T-cell (primary cell): ENCODE results near the gene C2orf92. TPM values are rescaled to one million over a fixed set of nuclear protein-coding genes. Genes with fewer than 3 reads are reported as not detected.

Experiments used
- ATAC-seq, 4 experiments: fragments of 200-7000 bp in 3 of 4; fragments of 150-1000 bp in 1 of 4; cut with Tn5 transposase; replicated peaks in 1 of 4; 1 replicate in 3 of 4; 2 replicates in 1 of 4; pipeline ENCODE4 v1.10.0; 2021; ENCODE audit warnings: moderate library complexity in 3 of 4, mild to moderate bottlenecking in 2 of 4, moderate number of reproducible peaks in 1 of 4
- CTCF ChIA-PET, 2 donors: fragments of 300-600 bp; sonication (Branson Sonifier 250); formaldehyde crosslinking; loops; one replicate each; lab custom pipeline; 2022; ENCODE audit warnings: antibody characterized with exemption in 2 of 2; lab: Charles Lee
- POLR2A ChIA-PET, 2 donors: fragments of 300-600 bp; sonication (Branson Sonifier 250); formaldehyde crosslinking; loops; one replicate each; lab custom pipeline; 2022; ENCODE audit warnings: antibody characterized with exemption in 2 of 2; lab: Charles Lee
- DNase-seq, 35 experiments: peaks; one replicate each; pipeline versions ENCODE4 v3.0.0 to v3.0.0-alpha.2; 2013 to 2023
- H3K27ac ChIP-seq: one replicate; pipeline ENCODE4 v1.5.1; 2013; ENCODE audit warnings: low read length
- H3K27me3 ChIP-seq, 2 experiments: replicated peaks in 1 of 2; 1 replicate in 1 of 2; 2 replicates in 1 of 2; pipeline versions ENCODE4 v1.6.1 to v1.7.0; 2013; ENCODE audit warnings: low read length in 1 of 2, mixed read lengths in 1 of 2; ENCODE audit not compliant: control insufficient read depth in 2 of 2, insufficient read depth in 2 of 2; ENCODE audit errors: extremely low read depth in 1 of 2
- H3K36me3 ChIP-seq, 2 donors: 1 replicate in 1 of 2; 2 replicates in 1 of 2; pipeline versions ENCODE4 v1.6.1 to v1.7.0; 2013; ENCODE audit warnings: low read length in 1 of 2; ENCODE audit not compliant: control insufficient read depth in 2 of 2, insufficient read depth in 1 of 2; ENCODE audit errors: extremely low read depth in 1 of 2
- H3K4me1 ChIP-seq, 2 experiments: 1 replicate in 1 of 2; 2 replicates in 1 of 2; pipeline versions ENCODE4 v1.6.1 to v1.7.0; 2013; ENCODE audit warnings: low read length in 2 of 2, mixed read lengths in 1 of 2; ENCODE audit not compliant: insufficient read depth in 2 of 2, control insufficient read depth in 1 of 2; ENCODE audit errors: extremely low read depth in 1 of 2
- H3K4me3 ChIP-seq, 2 donors: 1 replicate in 1 of 2; 2 replicates in 1 of 2; pipeline versions ENCODE4 v1.5.1 to v1.7.0; 2013; ENCODE audit warnings: mild to moderate bottlenecking in 2 of 2, low read length in 1 of 2, moderate library complexity in 1 of 2; ENCODE audit not compliant: control insufficient read depth in 1 of 2; ENCODE audit errors: extremely low read depth in 1 of 2
- H3K9me3 ChIP-seq: 2 replicates; pipeline ENCODE4 v1.7.0; 2013
- H3K27ac Mint-ChIP-seq, 2 donors: one replicate each; pipeline ENCODE4 v1.8.0; 2020 to 2021; ENCODE audit warnings: mild to moderate bottlenecking in 2 of 2, mixed read lengths in 2 of 2
- H3K27me3 Mint-ChIP-seq, 2 donors: one replicate each; pipeline ENCODE4 v1.8.0; 2021 to 2022; ENCODE audit warnings: mixed read lengths in 2 of 2
- H3K36me3 Mint-ChIP-seq: one replicate; pipeline ENCODE4 v1.8.0; 2021; ENCODE audit warnings: mixed read lengths
- H3K4me1 Mint-ChIP-seq, 3 donors: one replicate each; pipeline ENCODE4 v1.8.0; 2020 to 2022; ENCODE audit warnings: mixed read lengths in 3 of 3, mild to moderate bottlenecking in 1 of 3
- H3K4me3 Mint-ChIP-seq, 3 donors: one replicate each; pipeline ENCODE4 v1.8.0; 2020 to 2022; ENCODE audit warnings: mild to moderate bottlenecking in 3 of 3, mixed read lengths in 3 of 3, moderate library complexity in 3 of 3
- H3K9me3 Mint-ChIP-seq, 3 donors: one replicate each; pipeline ENCODE4 v1.8.0; 2020 to 2022; ENCODE audit warnings: mixed read lengths in 3 of 3
- WGBS: methylation state at CpG from one replicate; pipeline ENCODE4 v1.1.5; 2013; ENCODE audit warnings: missing lambda C conversion rate; ENCODE audit not compliant: insufficient coverage; 5-methylcytosine and 5-hydroxymethylcytosine counted together
- total RNA-seq, 35 experiments: library from RNA in 6 of 35; stranded (reverse) in 6 of 35; fragments of 120-200 nt in 1 of 35; gene quantifications; one replicate each; pipeline versions ENCODE4 v1.2.1 to v1.2.4 and lab custom pipeline; 2013 to 2026

The C2orf92 gene
- total RNA-seq, 5 donors from 2014 or later (not counting 1 experiment from before 2014, with no cell fraction given) = 15.3 to 24.1 (median 16.6) TPM

GRCh38 chr2:97736608-97737330 lies 67.3 kb downstream of the C2orf92 start:
- Histone ChIP-seq H3K9me3 (no peaks in the 10 kb centered on the region), H3K4me1 (peaks cover 0 to 63% of the 10 kb centered on the region in 2 experiments), H3K27me3 (no peaks in the 10 kb centered on the region), H3K36me3 (peaks cover 45 to 96% of the 10 kb centered on the region in 2 donors), H3K27ac (no peak overlapping the region), H3K4me3 (no peak overlapping the region)
- Mint-ChIP-seq H3K9me3 (no peaks in the 10 kb centered on the region), H3K4me3 (no peak overlapping the region), H3K27me3 (no peaks in the 10 kb centered on the region), H3K4me1 (peaks cover 25 to 39% (median 32%) of the 10 kb centered on the region in 3 donors), H3K36me3 (peaks cover 31% of the 10 kb centered on the region), H3K27ac (peak overlapping the region in 1 of 2 donors; percentile 74)
- DNase-seq (no peak), ATAC-seq (no peak)
- CTCF ChIA-PET = no interaction called here
- 94% methylated on average over 18 of the region's 20 CpGs for WGBS
- POLR2A ChIA-PET = no interaction called here

- Mint-ChIP-seq H3K4me3 (no peak overlapping the region), H3K4me1 (peaks cover 32 to 40% (median 34%) of the 10 kb centered on the region in 3 donors), H3K27me3 (no peaks in the 10 kb centered on the region), H3K9me3 (no peaks in the 10 kb centered on the region), H3K36me3 (peaks cover 31% of the 10 kb centered on the region), H3K27ac (no peak overlapping the region)
- no peaks in the 10 kb centered on the region for H3K27me3 ChIP-seq
- DNase-seq (no peak), ATAC-seq (no peak)
- ChIA-PET CTCF (no interaction called here), POLR2A (no interaction called here)
- 95% methylated on average over 17 of the region's 32 CpGs for WGBS
- H3K4me3 ChIP-seq = no peak overlapping the region
- no peaks in the 10 kb centered on the region for H3K9me3 ChIP-seq
- peaks cover 39 to 90% of the 10 kb centered on the region in 2 donors for H3K36me3 ChIP-seq
- peaks cover 4 to 64% of the 10 kb centered on the region in 2 experiments for H3K4me1 ChIP-seq
- H3K27ac ChIP-seq = no peak overlapping the region
These were observed 68.1 kb downstream of the C2orf92 start for GRCh38 chr2:97737421-97738178.

GRCh38 chr2:97738179-97739019 lies 68.9 kb downstream of the C2orf92 start:
- DNase-seq = no peak

GRCh38 chr2:97739020-97739892 lies 69.7 kb downstream of the C2orf92 start:
- H3K27me3 ChIP-seq = no peaks in the 10 kb centered on the region
- WGBS = 94% methylated on average over 18 of the region's 23 CpGs
- Mint-ChIP-seq H3K9me3 (no peaks in the 10 kb centered on the region), H3K36me3 (peaks cover 32% of the 10 kb centered on the region), H3K27ac (peak overlapping the region in 1 of 2 donors; percentile 66), H3K4me1 (peaks cover 48 to 50% (median 48%) of the 10 kb centered on the region in 3 donors), H3K4me3 (no peak overlapping the region), H3K27me3 (no peaks in the 10 kb centered on the region)
- peaks cover 28 to 74% of the 10 kb centered on the region in 2 donors for H3K36me3 ChIP-seq
- H3K27ac ChIP-seq = no peak overlapping the region
- CTCF ChIA-PET = interaction anchor here (0.5 to 2.2 kb wide), 7 partner anchors 9 to 646 kb away, joined by 3 to 5 read pairs (median 3); no protein-coding TSS in a partner anchor
- POLR2A ChIA-PET = no interaction called here
- H3K4me3 ChIP-seq = no peak overlapping the region
- no peak for DNase-seq
- no peaks in the 10 kb centered on the region for H3K9me3 ChIP-seq
- no peak for ATAC-seq
- H3K4me1 ChIP-seq = peaks cover 4 to 63% of the 10 kb centered on the region in 2 experiments

More at GRCh38 chr2:97738179-97739019, 68.9 kb downstream of the C2orf92 start:
- WGBS = 97% methylated on average over 6 of the region's 9 CpGs
- POLR2A ChIA-PET = no interaction called here
- no peak overlapping the region for H3K4me3 Mint-ChIP-seq
- H3K4me1 ChIP-seq = peaks cover 4 to 64% of the 10 kb centered on the region in 2 experiments
- H3K9me3 Mint-ChIP-seq = no peaks in the 10 kb centered on the region
- peaks cover 39 to 45% (median 40%) of the 10 kb centered on the region in 3 donors for H3K4me1 Mint-ChIP-seq
- peak in 1 of 4 experiments; percentile 9 for ATAC-seq
- H3K36me3 Mint-ChIP-seq = peaks cover 31% of the 10 kb centered on the region
- peaks cover 34 to 82% of the 10 kb centered on the region in 2 donors for H3K36me3 ChIP-seq
- H3K9me3 ChIP-seq = no peaks in the 10 kb centered on the region
- H3K27me3 Mint-ChIP-seq = no peaks in the 10 kb centered on the region
- CTCF ChIA-PET = no interaction called here
- H3K27ac Mint-ChIP-seq = peak overlapping the region; percentile 27 to 66
- H3K27me3 ChIP-seq = no peaks in the 10 kb centered on the region
- no peak overlapping the region for H3K27ac ChIP-seq
- no peak overlapping the region for H3K4me3 ChIP-seq

DNA sequence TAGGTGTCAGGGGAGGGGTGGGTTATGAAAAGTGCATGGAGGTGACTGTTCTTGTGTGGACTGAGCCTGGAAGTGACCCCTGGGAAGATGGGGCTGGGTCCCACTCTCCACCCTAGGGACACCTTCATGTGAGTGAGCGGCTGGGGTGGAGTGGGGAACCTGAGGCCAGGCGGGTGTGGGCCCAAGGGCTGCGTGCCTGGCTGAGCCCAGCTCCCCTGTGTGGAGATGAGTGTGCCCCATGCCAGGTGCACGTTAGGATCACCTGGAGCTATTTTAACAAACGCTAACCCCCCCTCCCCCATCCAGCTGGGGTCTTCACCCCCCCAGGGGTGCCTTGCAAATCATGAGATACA lies 70.4 kb downstream of the C2orf92 start:
- H3K36me3 Mint-ChIP-seq = peaks cover 35% of the 10 kb centered on the region
- Histone ChIP-seq H3K4me1 (peaks cover 4 to 64% of the 10 kb centered on the region in 2 experiments), H3K27me3 (no peaks in the 10 kb centered on the region), H3K9me3 (no peaks in the 10 kb centered on the region), H3K27ac (no peak overlapping the region), H3K36me3 (peaks cover 22 to 68% of the 10 kb centered on the region in 2 donors), H3K4me3 (no peak overlapping the region)
- ChIA-PET POLR2A (no interaction called here), CTCF (interaction anchor here (0.5 to 2.2 kb wide), 9 partner anchors 9 to 645 kb away, joined by 3 to 5 read pairs (median 3); partner anchors contain the start of gene ZAP70 (in 1 of the 2))
- no peaks in the 10 kb centered on the region for H3K9me3 Mint-ChIP-seq
- no peaks in the 10 kb centered on the region for H3K27me3 Mint-ChIP-seq
- no peak for ATAC-seq
- H3K4me1 Mint-ChIP-seq = peaks cover 53 to 55% (median 53%) of the 10 kb centered on the region in 3 donors
- WGBS = no CpG with 5 or more reads among the region's 5 CpGs
- H3K4me3 Mint-ChIP-seq = no peak overlapping the region
- H3K27ac Mint-ChIP-seq = no peak overlapping the region
- DNase-seq = no peak
